Stimulated activated CD4-positive, alpha-beta T cell treated with anti-CD3 and anti-CD28 coated beads, Interleukin-1b, Interleukin-23, amount 100 ng/mL, for 24 hours (primary cell): ENCODE results near the gene CARF.
"Not testable (repeated sequence)": the region's sequence is repeated elsewhere in the genome, so short reads cannot be mapped to it uniquely, and the experiment has no call there.

ENCODE experiments used
- DNase-seq, 4 experiments: peaks; one replicate each; pipeline ENCODE4 v3.0.0-alpha.2; 2020; ENCODE audit warnings: low read depth in 4 of 4, low spot score in 1 of 4

Gene CARF

GRCh38 chr2:202934456-202934855 is 22.4 kb downstream of the CARF start:
- no peak for DNase-seq

GRCh38 chr2:202938960-202939359 is 26.9 kb downstream of the CARF start:
- DNase-seq = no peak

- no peak for DNase-seq
Measured at GRCh38 chr2:202941771-202942170, 29.7 kb downstream of the CARF start.

- DNase-seq = no peak
Measured at GRCh38 chr2:202944408-202944807, 32.3 kb downstream of the CARF start.

GRCh38 chr2:202944816-202945215 is 32.7 kb downstream of the CARF start:
- no peak for DNase-seq

GRCh38 chr2:202945497-202945896 is 33.4 kb downstream of the CARF start:
- DNase-seq = no peak

- not testable (repeated sequence) for DNase-seq
Measured at GRCh38 chr2:202949333-202949732, 37.3 kb downstream of the CARF start.

GRCh38 chr2:202950592-202950991 is 38.5 kb downstream of the CARF start:
- no peak for DNase-seq

GRCh38 chr2:202960524-202960923 is 48.4 kb downstream of the CARF start:
- DNase-seq = no peak

GRCh38 chr2:202963712-202964111 is 51.6 kb downstream of the CARF start:
- no peak for DNase-seq

- peak in 2 of 4 experiments; percentile 1 to 2 for DNase-seq
Measured at GRCh38 chr2:202965810-202966460, 53.9 kb downstream of the CARF start.

GRCh38 chr2:202969404-202969803 is 57.3 kb downstream of the CARF start:
- DNase-seq = not testable (repeated sequence)

- DNase-seq = no peak
Measured at GRCh38 chr2:202976809-202977208, 64.7 kb downstream of the CARF start.

- no peak for DNase-seq
Measured at GRCh38 chr2:202982779-202983491, 70.9 kb downstream of the CARF start.

GRCh38 chr2:202989749-202990148 is 77.7 kb downstream of the CARF start:
- DNase-seq = no peak

- DNase-seq = no peak
Measured at GRCh38 chr2:202990501-202990900, 78.4 kb downstream of the CARF start.

GRCh38 chr2:202997113-202997512 is 85.0 kb downstream of the CARF start:
- not testable (repeated sequence) for DNase-seq

- DNase-seq = no peak
Measured at GRCh38 chr2:203002054-203002821, 90.2 kb downstream of the CARF start.

GRCh38 chr2:203003716-203004115 is 91.6 kb downstream of the CARF start:
- no peak for DNase-seq

GRCh38 chr2:203014456-203015199 is 102.6 kb downstream of the CARF start, which contains the start of gene NBEAL1:
NBEAL1 (plus strand) TSS chr2:203014875; CDS start chr2:203016385, 1,510 bp downstream.
- DNase-seq = peak; percentile 85 to 94 (median 94)

- no peak for DNase-seq
Measured at GRCh38 chr2:203016716-203017115, 104.6 kb downstream of the CARF start.
